ENCODE results near the gene PPP1CA.

DNA sequence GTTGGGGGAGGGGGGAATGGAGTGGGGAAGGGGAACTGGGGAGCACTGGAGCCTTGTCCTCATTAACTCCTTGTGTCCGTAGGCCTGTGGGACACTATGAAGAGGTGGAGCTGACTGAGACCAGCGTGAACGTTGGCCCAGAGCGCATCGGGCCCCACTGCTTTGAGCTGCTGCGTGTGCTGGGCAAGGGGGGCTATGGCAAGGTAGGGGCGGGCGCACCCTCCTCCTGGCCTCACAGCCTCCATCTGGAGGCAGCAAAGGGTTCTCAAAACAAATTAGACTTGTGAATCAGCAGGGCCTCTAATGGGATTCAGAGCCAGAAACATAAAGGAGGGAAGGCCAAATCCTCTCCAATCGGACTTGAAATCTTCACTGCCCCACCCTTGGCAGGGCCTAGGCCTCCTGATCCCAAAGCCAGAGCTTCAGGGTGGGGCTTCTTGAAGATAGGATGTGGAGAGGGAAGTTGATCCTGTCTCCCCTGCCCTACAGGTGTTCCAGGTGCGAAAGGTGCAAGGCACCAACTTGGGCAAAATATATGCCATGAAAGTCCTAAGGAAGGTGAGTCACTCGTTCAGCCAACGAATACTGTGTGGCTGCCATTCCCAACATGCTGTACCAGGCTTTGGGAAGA is 27.5 kb upstream of the PPP1CA start:
- TF ChIP-seq, protein P1, sequence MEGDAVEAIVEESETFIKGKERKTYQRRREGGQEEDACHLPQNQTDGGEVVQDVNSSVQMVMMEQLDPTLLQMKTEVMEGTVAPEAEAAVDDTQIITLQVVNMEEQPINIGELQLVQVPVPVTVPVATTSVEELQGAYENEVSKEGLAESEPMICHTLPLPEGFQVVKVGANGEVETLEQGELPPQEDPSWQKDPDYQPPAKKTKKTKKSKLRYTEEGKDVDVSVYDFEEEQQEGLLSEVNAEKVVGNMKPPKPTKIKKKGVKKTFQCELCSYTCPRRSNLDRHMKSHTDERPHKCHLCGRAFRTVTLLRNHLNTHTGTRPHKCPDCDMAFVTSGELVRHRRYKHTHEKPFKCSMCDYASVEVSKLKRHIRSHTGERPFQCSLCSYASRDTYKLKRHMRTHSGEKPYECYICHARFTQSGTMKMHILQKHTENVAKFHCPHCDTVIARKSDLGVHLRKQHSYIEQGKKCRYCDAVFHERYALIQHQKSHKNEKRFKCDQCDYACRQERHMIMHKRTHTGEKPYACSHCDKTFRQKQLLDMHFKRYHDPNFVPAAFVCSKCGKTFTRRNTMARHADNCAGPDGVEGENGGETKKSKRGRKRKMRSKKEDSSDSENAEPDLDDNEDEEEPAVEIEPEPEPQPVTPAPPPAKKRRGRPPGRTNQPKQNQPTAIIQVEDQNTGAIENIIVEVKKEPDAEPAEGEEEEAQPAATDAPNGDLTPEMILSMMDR (IDR thresholded peaks at IDR 0.05; ENCODE audit: insufficient read depth, low read length), result no peak
- TF ChIP-seq POLR2AphosphoS5 (IDR thresholded peaks at IDR 0.05; ENCODE audit: low read depth), result no peak
